Upper lobe of left lung (tissue), 6 donors: Measurements from ENCODE around the gene ECD. TPM values are rescaled to one million over a fixed set of nuclear protein-coding genes. Genes with fewer than 3 reads are reported as not detected.

Experiments used
- ATAC-seq, 2 donors: fragments of 200-7000 bp; cut with Tn5 transposase; one replicate each; pipeline ENCODE4 v1.9.1; 2022; ENCODE audit warnings: mild to moderate bottlenecking in 2 of 2, moderate library complexity in 2 of 2; ENCODE audit not compliant: low FRiP score in 2 of 2
- DNase-seq, 2 donors: peaks; one replicate each; pipeline ENCODE4 v3.0.0-alpha.2; 2019 to 2020
- H3K27ac ChIP-seq, 4 donors: fragments of 200-600 bp; sonication (generic); one replicate each; pipeline ENCODE4 v1.5.1; 2016 to 2019
- H3K27me3 ChIP-seq, 4 donors: fragments of 200-600 bp; sonication (generic); one replicate each; pipeline ENCODE4 v1.5.1; 2017 to 2019
- H3K36me3 ChIP-seq, 4 donors: fragments of 200-600 bp; sonication (generic); one replicate each; pipeline ENCODE4 v1.5.1; 2016 to 2019
- H3K4me1 ChIP-seq, 4 donors: fragments of 200-600 bp; sonication (generic); one replicate each; pipeline ENCODE4 v1.5.1; 2018 to 2019
- H3K4me3 ChIP-seq, 4 donors: fragments of 200-600 bp; sonication (generic); one replicate each; pipeline ENCODE4 v1.5.1; 2017 to 2019; ENCODE audit warnings: mild to moderate bottlenecking in 2 of 4, moderate library complexity in 1 of 4
- H3K9me3 ChIP-seq, 4 donors: fragments of 200-600 bp; sonication (generic); one replicate each; pipeline ENCODE4 v1.5.1; 2018 to 2019
- EP300 ChIP-seq, 4 donors: sonication (generic); formaldehyde crosslinking; IDR thresholded peaks; one replicate each; pipeline ENCODE4 v1.5.1; 2017; ENCODE audit warnings: antibody characterized with exemption in 4 of 4, control low read depth in 2 of 4
- POLR2A ChIP-seq, 4 donors: fragments of 450-650 bp; IDR thresholded peaks; one replicate each; pipeline ENCODE4 v1.5.1; 2016 to 2017; ENCODE audit warnings: antibody characterized with exemption in 4 of 4, mild to moderate bottlenecking in 2 of 4
- POLR2AphosphoS5 ChIP-seq, 2 donors: sonication (generic); formaldehyde crosslinking; IDR thresholded peaks; one replicate each; pipeline ENCODE4 v1.5.1; 2017; ENCODE audit warnings: antibody characterized with exemption in 2 of 2
- WGBS, 2 donors: methylation state at CpG; one replicate each; pipeline ENCODE4 v1.1.5; 2017 to 2018; 5-methylcytosine and 5-hydroxymethylcytosine counted together
- total RNA-seq, 6 donors: library from RNA; depleted of rRNA in 4 of 6; stranded (reverse); fragments of >200 nt in 4 of 6; gene quantifications; one replicate each; pipeline versions ENCODE4 v1.1.0 to v1.2.1, GENCODE V29; 2016 to 2021
- TF ChIP-seq, protein P1 (sequence below), 6 experiments: fragments of 450-650 bp in 4 of 6; fragments of 200-600 bp in 2 of 6; sonication (generic) in 2 of 6; IDR thresholded peaks; one replicate each; pipeline ENCODE4 v1.5.1; 2016 to 2019; ENCODE audit warnings: antibody characterized with exemption in 6 of 6
- donor health status: DM: no; HTN: no; CAD: no; lungs with moderate emphysema.
- donor health status: DM: no; HTN: yes; CAD: no; lungs with severe emphysema.

ECD gene
- total RNA-seq, 6 donors from 2014 or later: 19.2 to 43.0 (median 24.8) TPM

DNA sequence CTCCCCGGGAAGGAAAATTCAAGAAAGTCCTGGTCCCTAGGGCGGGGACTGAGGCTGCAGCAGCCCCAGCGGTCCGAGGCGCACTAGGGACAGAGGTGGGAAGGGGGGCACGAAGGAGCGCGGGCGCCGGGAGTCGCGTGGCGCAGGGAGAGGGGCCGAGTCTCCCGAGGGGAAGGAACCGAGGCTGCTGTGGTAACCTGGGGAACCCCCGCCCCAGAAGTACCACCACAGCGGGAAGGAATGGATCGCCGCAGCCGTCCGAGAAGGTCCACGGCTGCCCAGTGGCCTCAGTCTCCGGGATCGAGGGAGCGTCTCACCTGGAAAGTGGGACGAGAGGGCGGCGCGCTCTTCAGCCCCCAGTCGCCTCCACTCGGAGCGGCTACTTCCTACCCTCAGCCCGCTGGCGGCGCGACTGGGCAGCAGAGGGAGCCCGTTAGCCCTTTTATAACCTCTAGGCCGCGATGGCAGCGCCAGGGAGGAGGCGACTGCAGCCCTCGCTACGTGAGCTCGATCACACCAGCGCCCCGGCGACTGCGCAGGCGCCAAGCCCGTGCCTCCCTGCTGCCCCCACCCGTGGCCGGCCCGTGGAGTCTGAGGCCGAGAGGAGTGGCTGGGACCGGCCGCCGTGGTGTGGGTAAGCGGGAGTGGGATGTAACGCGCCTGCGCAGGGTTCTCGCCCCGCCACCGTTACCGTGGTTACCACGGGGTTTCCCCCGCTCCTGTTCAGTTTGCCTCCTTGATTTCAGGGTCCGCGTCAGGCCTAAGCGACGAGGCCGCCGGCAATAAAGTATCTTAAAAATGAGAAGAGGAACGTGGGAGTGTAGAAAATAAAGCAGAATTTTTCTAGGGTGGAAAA is 71.1 kb downstream of the ECD start, which contains the start of gene P4HA1:
P4HA1 (minus strand) TSS at position 418 of the 856 bp plus-strand sequence. CDS start 21,983 bp downstream, outside the sequence.
- 0 to 1% methylated on average over 31 to 41 of the region's 75 CpGs for WGBS, 2 donors
- peak in 1 of 4 donors; percentile 88 for TF ChIP-seq EP300 (IDR thresholded peaks at IDR 0.05)
- TF ChIP-seq POLR2AphosphoS5 (IDR thresholded peaks at IDR 0.05): peak; percentile 95 to 100
- TF ChIP-seq, protein P1, sequence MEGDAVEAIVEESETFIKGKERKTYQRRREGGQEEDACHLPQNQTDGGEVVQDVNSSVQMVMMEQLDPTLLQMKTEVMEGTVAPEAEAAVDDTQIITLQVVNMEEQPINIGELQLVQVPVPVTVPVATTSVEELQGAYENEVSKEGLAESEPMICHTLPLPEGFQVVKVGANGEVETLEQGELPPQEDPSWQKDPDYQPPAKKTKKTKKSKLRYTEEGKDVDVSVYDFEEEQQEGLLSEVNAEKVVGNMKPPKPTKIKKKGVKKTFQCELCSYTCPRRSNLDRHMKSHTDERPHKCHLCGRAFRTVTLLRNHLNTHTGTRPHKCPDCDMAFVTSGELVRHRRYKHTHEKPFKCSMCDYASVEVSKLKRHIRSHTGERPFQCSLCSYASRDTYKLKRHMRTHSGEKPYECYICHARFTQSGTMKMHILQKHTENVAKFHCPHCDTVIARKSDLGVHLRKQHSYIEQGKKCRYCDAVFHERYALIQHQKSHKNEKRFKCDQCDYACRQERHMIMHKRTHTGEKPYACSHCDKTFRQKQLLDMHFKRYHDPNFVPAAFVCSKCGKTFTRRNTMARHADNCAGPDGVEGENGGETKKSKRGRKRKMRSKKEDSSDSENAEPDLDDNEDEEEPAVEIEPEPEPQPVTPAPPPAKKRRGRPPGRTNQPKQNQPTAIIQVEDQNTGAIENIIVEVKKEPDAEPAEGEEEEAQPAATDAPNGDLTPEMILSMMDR (IDR thresholded peaks at IDR 0.05): peak; percentile 53 to 92 (median 90)
- TF ChIP-seq POLR2A (IDR thresholded peaks at IDR 0.05): peak; percentile 31 to 96 (median 92)
- peak; percentile 100 for DNase-seq
- H3K27ac ChIP-seq: peak within 1 kb of the TSS; percentile 91 to 98 (median 94)
- peaks cover 10 to 24% (median 17%) of the 10 kb centered on the region in 4 donors for H3K4me1 ChIP-seq
- no peaks in the 10 kb centered on the region for H3K36me3 ChIP-seq
- no peaks in the 10 kb centered on the region for H3K9me3 ChIP-seq
- ATAC-seq: peak; percentile 99
- H3K27me3 ChIP-seq: no peaks in the 10 kb centered on the region
- peak within 1 kb of the TSS; percentile 59 to 81 (median 74) for H3K4me3 ChIP-seq

GRCh38 chr10:73096041-73096448 is 71.8 kb downstream of the ECD start:
- peak; percentile 74 to 84 for ATAC-seq
- Histone ChIP-seq H3K9me3 (no peaks in the 10 kb centered on the region), H3K27ac (peak overlapping the region; percentile 91 to 98 (median 94)), H3K27me3 (no peaks in the 10 kb centered on the region), H3K4me3 (peak overlapping the region; percentile 59 to 81 (median 74)), H3K4me1 (peaks cover 10 to 25% (median 17%) of the 10 kb centered on the region in 4 donors), H3K36me3 (no peaks in the 10 kb centered on the region)
- TF ChIP-seq, protein P1 (IDR thresholded peaks at IDR 0.05): no peak
- no peak for TF ChIP-seq EP300 (IDR thresholded peaks at IDR 0.05)
- TF ChIP-seq POLR2AphosphoS5 (IDR thresholded peaks at IDR 0.05): peak in 1 of 2 donors; percentile 63
- peak in 2 of 4 donors; percentile 30 to 47 for TF ChIP-seq POLR2A (IDR thresholded peaks at IDR 0.05)
- DNase-seq: peak; percentile 79 to 88
- 0 to 1% methylated on average over 29 of the region's 29 CpGs for WGBS, 2 donors

GRCh38 chr10:73095481-73096021 is 72.3 kb downstream of the ECD start:
- Histone ChIP-seq H3K4me3 (peak overlapping the region; percentile 59 to 81 (median 74)), H3K4me1 (peaks cover 10 to 25% (median 17%) of the 10 kb centered on the region in 4 donors), H3K9me3 (no peaks in the 10 kb centered on the region), H3K27ac (peak overlapping the region; percentile 91 to 98 (median 94)), H3K27me3 (no peaks in the 10 kb centered on the region), H3K36me3 (no peaks in the 10 kb centered on the region)
- 0 to 1% methylated on average over 14 of the region's 14 CpGs for WGBS, 2 donors
- ATAC-seq: peak in 1 of 2 donors; percentile 48
- TF ChIP-seq POLR2AphosphoS5 (IDR thresholded peaks at IDR 0.05): peak in 1 of 2 donors; percentile 56
- no peak for TF ChIP-seq EP300 (IDR thresholded peaks at IDR 0.05)
- DNase-seq: peak in 1 of 2 donors; percentile 65

- ATAC-seq: no peak
- peaks cover 10 to 25% (median 17%) of the 10 kb centered on the region in 4 donors for H3K4me1 ChIP-seq
- TF ChIP-seq POLR2AphosphoS5 (IDR thresholded peaks at IDR 0.05) (no peak), POLR2A (IDR thresholded peaks at IDR 0.05) (no peak), EP300 (IDR thresholded peaks at IDR 0.05) (no peak)
- TF ChIP-seq, protein P1 (IDR thresholded peaks at IDR 0.05): no peak
- DNase-seq: no peak
- H3K36me3 ChIP-seq: no peaks in the 10 kb centered on the region
- peak overlapping the region; percentile 91 to 98 (median 94) for H3K27ac ChIP-seq
- no peaks in the 10 kb centered on the region for H3K9me3 ChIP-seq
- WGBS, 2 donors: 2 to 7% methylated on average over 5 of the region's 5 CpGs
- H3K4me3 ChIP-seq: peak overlapping the region; percentile 59 to 81 (median 74)
- no peaks in the 10 kb centered on the region for H3K27me3 ChIP-seq
Observed at GRCh38 chr10:73094986-73095480, 72.8 kb downstream of the ECD start.
